ENCODE results near the gene PRRT1. TPM values are rescaled to one million over a fixed set of nuclear protein-coding genes. Genes with fewer than 3 reads are reported as not detected.

PRRT1 gene
- 0.41 to 0.74 TPM (median 0.62 TPM) in 5 replicates for total RNA-seq (2022; extraction: Qiagen RNA extraction; ENCODE audit: low read depth)

GRCh38 chr6:32151863-32152768 lies at the start of gene PRRT1:
TSS of gene PRRT1 (minus strand) at chr6:32151939. CDS start at chr6:32151827, 112 bp downstream.

GRCh38 chr6:32192608-32193039 lies 40.9 kb upstream of the PRRT1 start, which contains the start of gene GPSM3:
TSS of gene GPSM3 (minus strand) at chr6:32192643. CDS start at chr6:32192513, 130 bp downstream.

GRCh38 chr6:32190054-32190851 lies 38.5 kb upstream of the PRRT1 start, which contains the start of gene PBX2:
TSS of gene PBX2 (minus strand) at chr6:32190202. CDS start at chr6:32189915, 287 bp downstream.

GRCh38 chr6:32184084-32184640 lies 32.4 kb upstream of the PRRT1 start, which contains the start of gene AGER:
TSS of gene AGER (minus strand) at chr6:32184253. CDS start at chr6:32184222, 31 bp downstream.

GRCh38 chr6:32177788-32178546 lies 26.2 kb upstream of the PRRT1 start, which contains the start of gene RNF5:
TSS of gene RNF5 (plus strand) at chr6:32178405. CDS start at chr6:32178512, 107 bp downstream.

GRCh38 chr6:32175711-32176475 lies 24.2 kb upstream of the PRRT1 start, which contains the start of gene AGPAT1:
TSS of gene AGPAT1 (minus strand) at chr6:32176084. CDS start at chr6:32171496, 4,588 bp downstream.

GRCh38 chr6:32164295-32164694 lies 12.6 kb upstream of the PRRT1 start, which contains the start of gene EGFL8:
TSS of gene EGFL8 (plus strand) at chr6:32164595. CDS start at chr6:32166166, 1,571 bp downstream.

GRCh38 chr6:32153564-32154513 lies 2.1 kb upstream of the PRRT1 start, which contains the start of gene PPT2:
TSS of gene PPT2 (plus strand) at chr6:32154141. CDS start at chr6:32154595, 454 bp downstream.

GRCh38 chr6:32127717-32128592 lies 23.8 kb downstream of the PRRT1 start, which contains the start of gene ATF6B:
TSS of gene ATF6B (minus strand) at chr6:32128246. CDS start at chr6:32128207, 39 bp downstream.

GRCh38 chr6:32109114-32109764 lies 42.5 kb downstream of the PRRT1 start, which contains the start of gene TNXB:
TSS of gene TNXB (minus strand) at chr6:32109338. CDS start at chr6:32098198, 11,140 bp downstream.

Other genes with a start within 250 kb of the PRRT1 start
- 3.1 to 4.0 TPM (median 3.5 TPM) in 5 replicates for gene ZBTB12, start 249.9 kb downstream of the PRRT1 start, total RNA-seq (2022; extraction: Qiagen RNA extraction; ENCODE audit: low read depth)
- gene C2, start 224.2 kb downstream of the PRRT1 start, total RNA-seq (2022; extraction: Qiagen RNA extraction; ENCODE audit: low read depth) = 0.07 to 0.43 TPM (median 0.23 TPM) in 5 replicates
- gene CFB, start 205.8 kb downstream of the PRRT1 start, total RNA-seq (2022; extraction: Qiagen RNA extraction; ENCODE audit: low read depth) = 1.6 to 3.3 TPM (median 2.4 TPM) in 5 replicates
- 73.9 to 80.8 TPM (median 79.3 TPM) in 5 replicates for gene NELFE, start 193.0 kb downstream of the PRRT1 start, total RNA-seq (2022; extraction: Qiagen RNA extraction; ENCODE audit: low read depth)
- gene SKIC2, start 192.8 kb downstream of the PRRT1 start, total RNA-seq (2022; extraction: Qiagen RNA extraction; ENCODE audit: low read depth) = 16.7 to 25.7 TPM (median 25.0 TPM) in 5 replicates
- 10.4 to 12.0 TPM (median 11.0 TPM) in 5 replicates for gene DXO, start 179.8 kb downstream of the PRRT1 start, total RNA-seq (2022; extraction: Qiagen RNA extraction; ENCODE audit: low read depth)
- gene C4A, start 169.9 kb downstream of the PRRT1 start, total RNA-seq (2022; extraction: Qiagen RNA extraction; ENCODE audit: low read depth) = 0.87 to 1.7 TPM (median 0.93 TPM) in 5 replicates
- gene C4B, start 137.1 kb downstream of the PRRT1 start, total RNA-seq (2022; extraction: Qiagen RNA extraction; ENCODE audit: low read depth) = 0.53 to 1.4 TPM (median 1.1 TPM) in 5 replicates
- gene CYP21A2, start 113.5 kb downstream of the PRRT1 start, total RNA-seq (2022; extraction: Qiagen RNA extraction; ENCODE audit: low read depth) = 0.08 TPM in 1 of 5 replicates, not detected in the others
- 0.42 to 1.3 TPM (median 0.65 TPM) in 5 replicates for gene TNXB, start 42.6 kb downstream of the PRRT1 start, total RNA-seq (2022; extraction: Qiagen RNA extraction; ENCODE audit: low read depth)
- gene ATF6B, start 23.7 kb downstream of the PRRT1 start, total RNA-seq (2022; extraction: Qiagen RNA extraction; ENCODE audit: low read depth) = 25.5 to 33.4 TPM (median 33.2 TPM) in 5 replicates
- gene FKBPL, start 21.7 kb downstream of the PRRT1 start, total RNA-seq (2022; extraction: Qiagen RNA extraction; ENCODE audit: low read depth) = 6.4 to 7.8 TPM (median 7.4 TPM) in 5 replicates
- 7.8 to 10.0 TPM (median 9.0 TPM) in 5 replicates for gene PPT2, start 2.2 kb upstream of the PRRT1 start, total RNA-seq (2022; extraction: Qiagen RNA extraction; ENCODE audit: low read depth)
- gene EGFL8, start 12.7 kb upstream of the PRRT1 start, total RNA-seq (2022; extraction: Qiagen RNA extraction; ENCODE audit: low read depth) = 0.94 to 1.8 TPM (median 1.5 TPM) in 5 replicates
- gene AGPAT1, start 24.1 kb upstream of the PRRT1 start, total RNA-seq (2022; extraction: Qiagen RNA extraction; ENCODE audit: low read depth) = 29.2 to 39.1 TPM (median 37.9 TPM) in 5 replicates
- gene RNF5, start 26.5 kb upstream of the PRRT1 start, total RNA-seq (2022; extraction: Qiagen RNA extraction; ENCODE audit: low read depth) = 32.6 to 46.6 TPM (median 46.1 TPM) in 5 replicates
- gene AGER, start 32.3 kb upstream of the PRRT1 start, total RNA-seq (2022; extraction: Qiagen RNA extraction; ENCODE audit: low read depth) = 1.3 to 2.3 TPM (median 2.0 TPM) in 5 replicates
- gene PBX2, start 38.3 kb upstream of the PRRT1 start, total RNA-seq (2022; extraction: Qiagen RNA extraction; ENCODE audit: low read depth) = 10.9 to 18.1 TPM (median 17.2 TPM) in 5 replicates
- gene GPSM3, start 40.7 kb upstream of the PRRT1 start, total RNA-seq (2022; extraction: Qiagen RNA extraction; ENCODE audit: low read depth) = 0.22 to 0.49 TPM (median 0.43 TPM) in 5 replicates
- 0.38 to 0.79 TPM (median 0.71 TPM) in 5 replicates for gene NOTCH4, start 72.1 kb upstream of the PRRT1 start, total RNA-seq (2022; extraction: Qiagen RNA extraction; ENCODE audit: low read depth)
- gene TSBP1, start 220.0 kb upstream of the PRRT1 start, total RNA-seq (2022; extraction: Qiagen RNA extraction; ENCODE audit: low read depth) = not detected in 5 replicates

All from A549 treated with GW870086 at 1 μM for 4 hours (cell line).